H1 (cell line): ENCODE measurements around the gene PLTP. TPM values are rescaled to one million over a fixed set of nuclear protein-coding genes. Genes with fewer than 3 reads are reported as not detected.

ENCODE experiments used
- CTCF ChIA-PET: fragments of 300-600 bp; sonication (Branson Sonifier 250); formaldehyde crosslinking; loops from one replicate; lab custom pipeline; 2021; ENCODE audit not compliant: partially characterized antibody; lab: Charles Lee
- POLR2A ChIA-PET: fragments of 300-600 bp; sonication (Branson Sonifier 250); formaldehyde crosslinking; loops from one replicate; lab custom pipeline; 2021; ENCODE audit warnings: inconsistent platforms; ENCODE audit not compliant: partially characterized antibody; lab: Charles Lee
- DNase-seq, 2 experiments: peaks; one replicate each; pipeline versions ENCODE4 v3.0.0 to v3.0.0-alpha.2; 2010 to 2022; ENCODE audit warnings: low spot score in 2 of 2, low read depth in 1 of 2, mixed read lengths in 1 of 2
- FAIRE-seq: peaks from 2 replicates; lab custom pipeline; 2011; peaks lifted over from hg19 to GRCh38; lab: Jason Lieb, UNC
- H2AFZ ChIP-seq: 2 replicates; pipeline ENCODE4 v1.8.1; 2012; ENCODE audit warnings: low read length, inconsistent platforms
- H2AK5ac ChIP-seq: 2 replicates; pipeline ENCODE4 v1.6.1; 2013; ENCODE audit warnings: low read depth, low read length
- H2BK120ac ChIP-seq: replicated peaks from 2 replicates; pipeline ENCODE3; 2013; ENCODE audit warnings: low read depth, low read length, inconsistent platforms
- H2BK12ac ChIP-seq: 2 replicates; pipeline ENCODE4 v1.6.1; 2013; ENCODE audit warnings: low read depth, low read length
- H2BK15ac ChIP-seq: 2 replicates; pipeline ENCODE4 v1.6.1; 2013; ENCODE audit warnings: low read length
- H2BK20ac ChIP-seq: 2 replicates; pipeline ENCODE4 v1.6.1; 2013; ENCODE audit warnings: low read length
- H2BK5ac ChIP-seq: 2 replicates; pipeline ENCODE4 v1.6.1; 2013; ENCODE audit warnings: low read depth, low read length
- H3K14ac ChIP-seq: 2 replicates; pipeline ENCODE4 v1.6.1; 2013; ENCODE audit warnings: inconsistent platforms; ENCODE audit not compliant: insufficient read length
- H3K18ac ChIP-seq: 2 replicates; pipeline ENCODE4 v1.6.1; 2013; ENCODE audit warnings: low read length; ENCODE audit errors: extremely low read depth
- H3K23ac ChIP-seq: 2 replicates; pipeline ENCODE4 v1.6.1; 2013; ENCODE audit warnings: inconsistent platforms; ENCODE audit not compliant: insufficient read length
- H3K23me2 ChIP-seq: 2 replicates; pipeline ENCODE4 v1.6.1; 2013; ENCODE audit warnings: low read depth, low read length
- H3K27ac ChIP-seq: 2 replicates; pipeline ENCODE4 v1.6.1; 2011; ENCODE audit warnings: low read depth, low read length, inconsistent platforms
- H3K27me3 ChIP-seq, 4 experiments: replicated peaks in 1 of 4; 1 replicate in 1 of 4; 2 replicates in 3 of 4; pipeline versions ENCODE4 v1.6.1 to v1.8.1; 2011 to 2013; ENCODE audit warnings: low read length in 3 of 4, mild to moderate bottlenecking in 3 of 4, inconsistent platforms in 2 of 4, mixed read lengths in 2 of 4, moderate library complexity in 1 of 4; ENCODE audit not compliant: control insufficient read depth in 3 of 4, insufficient read depth in 3 of 4; ENCODE audit errors: extremely low read depth in 1 of 4
- H3K36me3 ChIP-seq, 4 experiments: 2 replicates each; pipeline versions ENCODE4 v1.6.1 to v1.8.1; 2011 to 2013; ENCODE audit warnings: mild to moderate bottlenecking in 4 of 4, low read length in 3 of 4, moderate library complexity in 2 of 4, control low read depth in 1 of 4, inconsistent platforms in 1 of 4; ENCODE audit not compliant: insufficient read depth in 4 of 4, control insufficient read depth in 2 of 4
- H3K4ac ChIP-seq: replicated peaks from 2 replicates; pipeline ENCODE3; 2013; ENCODE audit warnings: low read length, low read depth, mixed read lengths, inconsistent platforms; ENCODE audit not compliant: insufficient read length
- H3K4me1 ChIP-seq, 4 experiments: replicated peaks in 1 of 4; 1 replicate in 1 of 4; 2 replicates in 3 of 4; pipeline versions ENCODE4 v1.6.1 to v1.8.1; 2011 to 2013; ENCODE audit warnings: low read length in 3 of 4, inconsistent platforms in 2 of 4, mixed read lengths in 1 of 4; ENCODE audit not compliant: insufficient read depth in 4 of 4, control insufficient read depth in 3 of 4
- H3K4me2 ChIP-seq, 2 experiments: 2 replicates each; pipeline versions ENCODE4 v1.6.1 to v1.8.1; 2011 to 2013; ENCODE audit warnings: low read depth in 2 of 2, low read length in 2 of 2, control low read depth in 1 of 2, inconsistent platforms in 1 of 2, mild to moderate bottlenecking in 1 of 2; ENCODE audit not compliant: insufficient read depth in 1 of 2
- H3K4me3 ChIP-seq, 4 experiments: fragments of 200-600, 300-600 bp in 1 of 4; sonication (generic), shearing (Covaris generic), sonication (Bioruptor Twin) in 1 of 4; 2 replicates each; pipeline versions ENCODE4 v1.5.1 to v1.8.1; 2011 to 2016; ENCODE audit warnings: low read length in 4 of 4, low read depth in 3 of 4, control low read depth in 2 of 4, inconsistent platforms in 2 of 4, mild to moderate bottlenecking in 2 of 4, mixed read lengths in 1 of 4, moderate library complexity in 1 of 4; ENCODE audit not compliant: insufficient read depth in 2 of 4; ENCODE audit errors: extremely low read depth in 1 of 4
- H3K56ac ChIP-seq: replicated peaks from 2 replicates; pipeline ENCODE3; 2013; ENCODE audit warnings: low read depth, mild to moderate bottlenecking, mixed read lengths, low read length, inconsistent platforms; ENCODE audit not compliant: insufficient read length
- H3K79me1 ChIP-seq: 2 replicates; pipeline ENCODE4 v1.6.1; 2013; ENCODE audit warnings: low read depth, low read length, control low read depth
- H3K79me2 ChIP-seq, 2 experiments: 2 replicates each; pipeline versions ENCODE4 v1.6.1 to v1.8.1; 2012 to 2013; ENCODE audit warnings: low read length in 2 of 2, mild to moderate bottlenecking in 2 of 2, inconsistent platforms in 1 of 2; ENCODE audit not compliant: insufficient read depth in 2 of 2, control insufficient read depth in 1 of 2
- H3K9ac ChIP-seq, 4 experiments: replicated peaks in 1 of 4; 1 replicate in 1 of 4; 2 replicates in 3 of 4; pipeline versions ENCODE4 v1.6.1 to v1.8.1; 2011 to 2013; ENCODE audit warnings: low read depth in 3 of 4, low read length in 3 of 4, control low read depth in 2 of 4, mild to moderate bottlenecking in 2 of 4, moderate library complexity in 2 of 4, inconsistent platforms in 1 of 4; ENCODE audit errors: extremely low read depth in 1 of 4
- H3K9me3 ChIP-seq, 2 experiments: 2 replicates each; pipeline versions ENCODE4 v1.6.1 to v1.8.1; 2012 to 2013; ENCODE audit warnings: mild to moderate bottlenecking in 2 of 2, moderate library complexity in 2 of 2, control low read depth in 1 of 2, inconsistent platforms in 1 of 2, low read depth in 1 of 2, low read length in 1 of 2, mixed read lengths in 1 of 2; ENCODE audit not compliant: insufficient read depth in 2 of 2
- H4K20me1 ChIP-seq, 2 experiments: replicated peaks in 1 of 2; 2 replicates each; pipeline versions ENCODE3 to v1.8.1; 2011 to 2013; ENCODE audit warnings: inconsistent platforms in 2 of 2, low read length in 2 of 2, mild to moderate bottlenecking in 1 of 2; ENCODE audit not compliant: insufficient read depth in 2 of 2, control insufficient read depth in 1 of 2
- H4K5ac ChIP-seq: 2 replicates; pipeline ENCODE4 v1.6.1; 2013; ENCODE audit warnings: low read length, low read depth, mixed read lengths, inconsistent platforms; ENCODE audit not compliant: insufficient read length
- H4K8ac ChIP-seq: 2 replicates; pipeline ENCODE4 v1.8.0; 2013; ENCODE audit warnings: mild to moderate bottlenecking, moderate library complexity, low read length, inconsistent platforms; ENCODE audit not compliant: insufficient read depth; ENCODE audit errors: extremely low read depth
- H4K91ac ChIP-seq: replicated peaks from 2 replicates; pipeline ENCODE3; 2013; ENCODE audit warnings: low read length, mixed read lengths, inconsistent platforms; ENCODE audit not compliant: insufficient read length
- BCL11A ChIP-seq, 2 experiments: IDR thresholded peaks; one replicate each; pipeline ENCODE4 v1.6.1; 2011; ENCODE audit warnings: low read depth in 2 of 2, low read length in 2 of 2, mild to moderate bottlenecking in 2 of 2
- CBX5 ChIP-seq: fragments of 300-800, 300-1000 bp; sonication (generic); IDR thresholded peaks from 2 replicates; pipeline ENCODE4 v1.7.1; 2016; ENCODE audit warnings: antibody characterized with exemption, low read length, low read depth
- CHD2 ChIP-seq: IDR thresholded peaks from 2 replicates; pipeline ENCODE4 v1.6.1; 2012; ENCODE audit warnings: low read length, improper control_type of control experiment
- CTBP2 ChIP-seq: IDR thresholded peaks from 2 replicates; pipeline ENCODE4 v1.7.0; 2011; ENCODE audit warnings: borderline replicate concordance, mild to moderate bottlenecking, moderate library complexity, mixed read lengths, low read length; ENCODE audit not compliant: insufficient read depth, insufficient read length
- EP300 ChIP-seq, 2 experiments: IDR thresholded peaks; 1 replicate in 1 of 2; 2 replicates in 1 of 2; pipeline ENCODE4 v1.6.1; 2011 to 2012; ENCODE audit warnings: low read depth in 2 of 2, low read length in 2 of 2, mild to moderate bottlenecking in 2 of 2, borderline replicate concordance in 1 of 2, inconsistent platforms in 1 of 2, moderate library complexity in 1 of 2
- MAX ChIP-seq: IDR thresholded peaks from 2 replicates; pipeline ENCODE4 v1.6.1; 2012; ENCODE audit warnings: inconsistent platforms
- NANOG ChIP-seq: IDR thresholded peaks from 2 replicates; pipeline ENCODE4 v1.6.1; 2011; ENCODE audit warnings: low read length, low read depth, mild to moderate bottlenecking, inconsistent platforms; ENCODE audit not compliant: insufficient read depth, poor library complexity, severe bottlenecking
- POU5F1 ChIP-seq: IDR thresholded peaks from 2 replicates; pipeline ENCODE4 v1.6.1; 2011; ENCODE audit warnings: low read depth, mild to moderate bottlenecking, low read length, moderate library complexity
- RNF2 ChIP-seq: fragments of 200-900, 300-1000 bp; sonication (generic); IDR thresholded peaks from 2 replicates; pipeline ENCODE4 v1.7.1; 2016; ENCODE audit warnings: borderline replicate concordance, low read depth, mild to moderate bottlenecking, antibody characterized with exemption, low read length; ENCODE audit not compliant: poor library complexity, severe bottlenecking; ENCODE audit errors: missing control alignments
- RXRA ChIP-seq: IDR thresholded peaks from 2 replicates; pipeline ENCODE4 v1.6.1; 2011; ENCODE audit warnings: low read depth, mild to moderate bottlenecking, low read length, moderate library complexity; ENCODE audit not compliant: insufficient read depth
- TCF12 ChIP-seq: IDR thresholded peaks from 2 replicates; pipeline ENCODE4 v1.6.1; 2011; ENCODE audit warnings: low read depth, mild to moderate bottlenecking, low read length
- TEAD4 ChIP-seq: IDR thresholded peaks from 2 replicates; pipeline ENCODE4 v1.6.1; 2012; ENCODE audit warnings: low read depth, low read length, inconsistent platforms, mixed read lengths
- WGBS, 2 experiments: shearing (Covaris generic) in 1 of 2; methylation state at CpG; one replicate each; pipeline versions ENCODE4 v1.1.6 to v1.1.7; 2013 to 2015; ENCODE audit warnings: low lambda C conversion rate in 2 of 2, mixed read lengths in 2 of 2, inconsistent platforms in 1 of 2, low coverage in 1 of 2, missing lambda C conversion rate in 1 of 2; ENCODE audit not compliant: insufficient replicate concordance in 2 of 2, insufficient coverage in 1 of 2, insufficient read length in 1 of 2; ENCODE audit errors: extremely low coverage in 1 of 2, missing lambda C conversion rate in 1 of 2; 5-methylcytosine and 5-hydroxymethylcytosine counted together
- polyA plus RNA-seq, 7 experiments: library from polyadenylated mRNA; depleted of rRNA in 3 of 7; stranded (reverse) in 5 of 7; unstranded in 2 of 7; fragments of >200 nt in 5 of 7; fragments of 200-250 nt in 2 of 7; gene quantifications; 1 replicate in 5 of 7; 2 replicates in 1 of 7; 4 replicates in 1 of 7; pipeline versions ENCODE4 v1.2.1 to v1.2.3, GENCODE V29; 2011 to 2013; ENCODE audit warnings: missing spikeins in 2 of 7, mixed read lengths in 2 of 7
- total RNA-seq: library from RNA; stranded (reverse); fragmentation: NEBNext Ultra II Directional; extraction: Animal tissue kit (Norgen Biotek cat#: 25700); gene quantifications from 2 replicates; pipeline ENCODE4 v1.2.1, GENCODE V29; 2021

The PLTP gene
- total and polyA plus RNA-seq, 2 of the 8 experiments (the other 6 are each of a cell fraction or from before 2014, with no cell fraction given): 120 to 194 TPM

GRCh38 chr20:45867136-45867818 is 44.7 kb downstream of the PLTP start:
- no peaks in the 10 kb centered on the region for H3K9me3 ChIP-seq
- H3K4me3 ChIP-seq: no peak overlapping the region
- no peak overlapping the region for H3K23ac ChIP-seq
- CTCF ChIA-PET: interaction anchor here (0.6 to 1.4 kb wide), 4 partner anchors 11 to 91 kb away, joined by 3 to 5 read pairs (median 4); no protein-coding TSS in a partner anchor
- no peak overlapping the region for H2BK5ac ChIP-seq
- no peak for FAIRE-seq
- H3K56ac ChIP-seq: no peak overlapping the region
- no peaks in the 10 kb centered on the region for H3K27me3 ChIP-seq
- H2BK20ac ChIP-seq: no peak overlapping the region
- H3K79me2 ChIP-seq: no peaks in the 10 kb centered on the region
- POLR2A ChIA-PET: interaction anchor here (0.9 to 8.1 kb wide), 3 partner anchors 9 to 23 kb away, joined by 4 to 39 read pairs (median 5); partner anchors contain the start of genes NEURL2 and ZSWIM1
- H3K18ac ChIP-seq: no peak overlapping the region
- no peaks in the 10 kb centered on the region for H3K23me2 ChIP-seq
- no peaks in the 10 kb centered on the region for H3K4me1 ChIP-seq
- no peak overlapping the region for H4K8ac ChIP-seq
- no peak overlapping the region for H3K14ac ChIP-seq
- H4K5ac ChIP-seq: no peak overlapping the region
- H3K9ac ChIP-seq: no peak overlapping the region
- no peaks in the 10 kb centered on the region; a peak in 1 of 8 replicates for H3K36me3 ChIP-seq
- 91% methylated on average over 6 of the region's 6 CpGs; no CpG with 5 or more reads in 1 of the 2 experiments for WGBS, 2 experiments
- H4K20me1 ChIP-seq: no peaks in the 10 kb centered on the region
- no peaks in the 10 kb centered on the region for H3K79me1 ChIP-seq
- no peak overlapping the region for H2BK120ac ChIP-seq
- H2BK12ac ChIP-seq: no peak overlapping the region
- H4K91ac ChIP-seq: no peak overlapping the region
- DNase-seq: no peak
- H2AFZ ChIP-seq: no peak overlapping the region
- H3K27ac ChIP-seq: no peak overlapping the region
- no peak overlapping the region for H3K4me2 ChIP-seq
- H2AK5ac ChIP-seq: no peak overlapping the region
- H3K4ac ChIP-seq: no peak overlapping the region
- H2BK15ac ChIP-seq: no peak overlapping the region
- TF ChIP-seq EP300 (IDR thresholded peaks at IDR 0.05; ENCODE audit: borderline replicate concordance in 1 of 2, low read depth in 2 of 2, low read length in 2 of 2) (no peak), BCL11A (IDR thresholded peaks at IDR 0.05; ENCODE audit: low read depth in 2 of 2, low read length in 2 of 2) (no peak), TEAD4 (no peak), RNF2 (no peak), NANOG (no peak), TCF12 (no peak), CTBP2 (no peak), MAX (no peak), RXRA (no peak), CHD2 (no peak), POU5F1 (no peak), CBX5 (no peak)
